IPS-11a (cell line): ENCODE measurements around the gene OR5D16.
"Not testable (repeated sequence)": the region's sequence is repeated elsewhere in the genome, so short reads cannot be mapped to it uniquely, and the experiment has no call there.

ENCODE experiments used
- H3K4me3 ChIP-seq: one replicate; pipeline ENCODE4 v1.5.1; 2013; ENCODE audit warnings: low read depth, low read length, control low read depth

Gene OR5D16

DNA sequence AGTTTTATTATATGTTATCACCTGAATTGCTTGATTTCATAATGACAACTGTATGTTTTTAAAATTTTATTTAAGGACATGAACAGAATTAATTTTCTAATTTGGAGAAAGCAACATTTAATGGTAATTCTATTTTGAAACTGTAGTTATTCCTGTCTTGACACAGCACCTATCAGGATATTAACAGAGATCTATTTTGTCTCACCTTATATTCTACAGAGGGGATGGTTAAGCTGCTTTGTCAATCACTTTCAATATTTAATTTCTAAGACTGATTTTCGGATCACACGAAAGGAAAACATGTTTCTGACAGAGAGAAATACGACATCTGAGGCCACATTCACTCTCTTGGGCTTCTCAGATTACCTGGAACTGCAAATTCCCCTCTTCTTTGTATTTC lies at the start of gene OR5D16:
Gene OR5D16 (plus strand): TSS at position 301 of the 400 bp plus-strand sequence. CDS start 0 bp downstream, at position 301.
- H3K4me3 ChIP-seq: no peak within 1 kb of the TSS

DNA sequence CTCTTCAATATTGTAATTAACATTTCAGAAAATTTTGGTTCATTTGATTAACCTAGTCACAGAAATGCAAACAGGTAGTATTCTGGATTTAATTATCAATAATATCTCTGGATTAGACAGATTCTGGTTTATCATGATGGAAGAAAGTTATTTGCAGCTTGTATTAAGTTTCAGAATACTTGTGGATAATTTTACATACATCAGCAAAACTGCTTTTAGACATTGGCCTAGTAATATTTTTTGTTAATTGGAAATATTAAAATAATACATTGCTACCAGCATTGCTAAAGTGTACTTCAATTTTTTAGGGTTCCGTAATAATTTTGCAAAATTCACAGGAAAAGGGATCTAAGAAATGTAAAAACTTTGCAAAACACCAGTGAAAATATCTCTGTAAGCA lies 46.9 kb upstream of the OR5D16 start:
- H3K4me3 ChIP-seq: no peak overlapping the region

DNA sequence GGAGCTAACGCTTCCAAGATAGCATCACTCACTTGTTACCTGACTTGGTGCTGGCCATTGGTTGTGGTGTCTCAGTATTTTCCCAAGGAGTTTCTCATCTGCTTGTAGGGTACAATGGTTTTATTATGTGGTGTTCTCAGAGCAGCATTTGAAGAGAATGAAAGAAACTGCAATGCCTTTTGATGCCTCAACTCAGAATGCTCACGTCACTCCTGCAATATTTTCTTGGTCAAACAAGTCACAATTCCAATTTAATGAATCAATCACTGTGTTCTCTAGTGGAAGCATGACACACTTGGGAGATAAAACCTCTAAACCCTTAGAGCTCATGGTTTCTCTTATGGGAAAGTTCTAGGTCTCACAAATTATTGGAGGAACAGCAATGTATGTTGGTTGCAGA lies 45.2 kb upstream of the OR5D16 start:
- H3K4me3 ChIP-seq: no peak overlapping the region

DNA sequence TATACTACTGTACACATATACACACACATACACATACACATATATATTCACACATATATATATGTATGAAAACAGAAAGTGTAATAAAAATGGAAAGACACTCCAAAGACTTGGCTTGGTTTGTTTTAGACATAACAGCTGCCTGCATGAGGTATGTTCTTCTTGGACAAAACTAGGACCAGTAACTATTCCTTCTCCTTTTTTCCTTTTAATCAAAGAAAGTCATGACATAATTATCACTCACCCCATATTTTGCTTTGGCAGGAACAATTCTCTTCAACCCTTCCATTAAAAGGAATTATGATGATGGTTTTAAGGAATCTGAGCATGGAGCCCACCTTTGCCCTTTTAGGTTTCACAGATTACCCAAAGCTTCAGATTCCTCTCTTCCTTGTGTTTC lies 43.3 kb upstream of the OR5D16 start, which contains the start of gene OR5D14:
Gene OR5D14 (plus strand): TSS at position 301 of the 400 bp plus-strand sequence. CDS start 0 bp downstream, at position 301.
- H3K4me3 ChIP-seq: no peak within 1 kb of the TSS

DNA sequence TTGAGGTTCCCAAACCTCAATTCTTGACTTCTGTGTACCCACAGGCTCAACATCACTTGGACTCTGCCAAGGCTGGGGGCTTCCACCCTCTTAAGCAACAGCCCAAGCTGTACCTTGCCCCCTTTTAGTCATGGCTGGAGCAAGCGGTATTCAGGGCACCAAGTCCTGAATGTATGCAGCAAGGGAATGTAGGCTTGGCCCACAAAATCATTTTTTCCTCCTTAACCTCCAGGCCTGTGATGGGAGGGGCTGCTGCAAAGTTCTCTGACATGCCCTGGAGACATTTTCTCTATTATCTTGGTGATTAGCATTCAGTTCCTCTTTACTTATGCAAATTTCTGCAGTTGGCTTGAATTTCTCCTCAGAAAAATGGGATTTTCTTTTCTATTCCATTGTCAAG lies 32.3 kb upstream of the OR5D16 start:
- no peak overlapping the region for H3K4me3 ChIP-seq

DNA sequence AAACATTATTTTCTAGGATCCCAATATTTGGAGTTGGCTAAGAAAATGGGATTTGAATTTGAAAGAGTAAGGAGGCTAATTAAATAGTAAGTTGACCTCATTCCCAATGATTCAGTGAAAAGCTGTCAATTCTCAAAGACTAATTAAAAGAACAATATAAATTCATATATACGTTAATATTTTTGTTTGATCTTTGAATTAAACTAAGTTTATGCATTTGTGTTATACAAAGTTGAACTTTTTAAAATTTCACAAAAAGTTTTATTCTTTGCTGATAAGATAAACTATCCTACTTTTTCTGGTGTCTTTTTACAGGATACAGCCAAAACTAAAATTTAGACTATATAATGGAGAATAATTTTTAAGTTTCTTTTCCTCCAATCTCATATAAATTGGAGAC lies 27.5 kb upstream of the OR5D16 start, which contains the start of gene OR5L1:
Gene OR5L1 (plus strand): TSS at position 301 of the 400 bp plus-strand sequence. CDS start 100 bp downstream, outside the sequence.
- H3K4me3 ChIP-seq: no peak within 1 kb of the TSS

DNA sequence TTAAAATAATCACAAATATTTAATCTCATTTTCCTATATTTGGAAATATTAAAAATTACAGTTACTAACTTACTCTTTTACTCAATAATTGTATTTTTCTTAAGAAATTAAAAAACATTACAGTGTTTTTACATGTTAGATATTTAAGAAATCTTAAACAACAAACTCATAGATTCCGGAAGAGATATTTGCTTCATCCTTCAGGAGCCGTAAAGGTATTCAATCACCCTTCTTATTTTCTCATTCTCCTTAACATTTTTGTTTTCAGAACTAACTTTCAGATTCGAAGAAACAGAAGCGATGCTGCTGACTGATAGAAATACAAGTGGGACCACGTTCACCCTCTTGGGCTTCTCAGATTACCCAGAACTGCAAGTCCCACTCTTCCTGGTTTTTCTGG lies 19.2 kb upstream of the OR5D16 start, which contains the start of gene OR5D18:
Gene OR5D18 (plus strand): TSS at position 301 of the 400 bp plus-strand sequence. CDS start 0 bp downstream, at position 301.
- no peak within 1 kb of the TSS for H3K4me3 ChIP-seq

DNA sequence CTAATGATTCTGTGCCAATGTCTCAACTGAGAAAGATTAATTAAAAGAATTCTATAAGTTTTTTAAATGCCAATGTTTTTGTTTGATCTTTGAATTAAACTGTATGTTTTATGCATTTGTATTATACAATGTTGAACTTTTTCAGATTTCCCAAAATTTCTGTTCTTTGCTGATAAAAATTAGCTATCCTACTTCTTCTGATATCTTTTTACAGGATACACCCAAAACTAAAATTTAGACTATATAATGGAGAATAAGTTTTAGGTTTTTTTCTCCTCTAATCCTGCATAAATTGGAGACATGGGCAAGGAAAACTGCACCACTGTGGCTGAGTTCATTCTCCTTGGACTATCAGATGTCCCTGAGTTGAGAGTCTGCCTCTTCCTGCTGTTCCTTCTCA lies 11.6 kb upstream of the OR5D16 start, which contains the start of gene OR5L2:
Gene OR5L2 (plus strand): TSS at position 301 of the 400 bp plus-strand sequence. CDS start 0 bp downstream, at position 301.
- H3K4me3 ChIP-seq: no peak within 1 kb of the TSS

DNA sequence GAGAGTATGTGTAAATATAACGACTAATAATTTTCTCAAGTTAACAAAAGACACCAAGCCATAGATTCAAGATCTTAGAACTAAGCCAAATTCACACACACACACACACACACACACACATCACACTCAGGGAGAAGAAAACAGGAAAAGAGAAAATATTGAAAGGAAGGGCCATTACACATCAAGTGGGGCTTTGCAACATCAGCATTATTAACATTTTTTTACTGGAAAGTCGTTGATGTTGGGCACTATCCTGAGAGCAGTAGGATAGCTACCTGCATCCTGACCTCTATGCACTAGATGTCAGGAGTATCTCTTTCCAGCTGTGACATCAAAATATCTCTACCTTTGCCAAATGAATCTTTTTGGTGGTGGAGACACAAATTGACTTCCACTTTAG lies 8.9 kb downstream of the OR5D16 start:
- no peak overlapping the region for H3K4me3 ChIP-seq

DNA sequence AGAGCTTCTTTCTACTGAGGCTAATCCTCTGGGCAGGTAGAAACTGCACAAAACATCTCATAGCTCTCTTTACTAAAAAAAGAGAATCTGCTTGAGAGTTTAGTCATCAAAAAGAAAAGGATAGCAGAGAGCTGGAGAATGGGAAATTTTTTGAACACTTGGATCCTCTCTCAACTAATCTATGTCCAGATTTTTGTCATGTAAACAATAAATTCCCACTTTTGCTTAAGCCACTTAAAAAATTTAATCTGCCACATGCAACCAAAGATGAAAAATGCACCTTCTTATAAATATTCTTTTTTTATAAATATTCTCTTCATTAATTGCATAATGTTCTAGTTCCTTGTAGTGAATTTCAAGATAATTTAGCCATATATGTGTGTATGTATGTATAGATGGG lies 10.5 kb downstream of the OR5D16 start:
- H3K4me3 ChIP-seq: no peak overlapping the region

DNA sequence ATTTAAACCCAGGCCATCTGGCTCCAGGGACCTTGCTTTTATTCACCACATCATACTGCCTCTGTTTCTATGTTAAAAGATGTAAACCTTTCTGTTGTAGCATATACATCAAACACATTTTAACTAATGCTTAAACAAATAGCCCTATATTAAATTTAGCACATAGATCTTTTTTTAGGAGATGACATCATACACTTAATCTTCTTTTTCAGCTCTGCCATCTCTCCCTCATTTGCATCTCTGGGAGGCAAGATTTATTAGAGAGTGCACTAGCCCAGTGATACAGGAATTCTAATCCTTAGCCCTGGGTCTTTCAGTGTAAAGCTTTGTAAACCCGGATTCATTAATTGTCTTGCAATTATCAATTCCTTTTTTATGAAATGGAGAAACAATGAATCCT lies 13.6 kb downstream of the OR5D16 start:
- H3K4me3 ChIP-seq: no peak overlapping the region

DNA sequence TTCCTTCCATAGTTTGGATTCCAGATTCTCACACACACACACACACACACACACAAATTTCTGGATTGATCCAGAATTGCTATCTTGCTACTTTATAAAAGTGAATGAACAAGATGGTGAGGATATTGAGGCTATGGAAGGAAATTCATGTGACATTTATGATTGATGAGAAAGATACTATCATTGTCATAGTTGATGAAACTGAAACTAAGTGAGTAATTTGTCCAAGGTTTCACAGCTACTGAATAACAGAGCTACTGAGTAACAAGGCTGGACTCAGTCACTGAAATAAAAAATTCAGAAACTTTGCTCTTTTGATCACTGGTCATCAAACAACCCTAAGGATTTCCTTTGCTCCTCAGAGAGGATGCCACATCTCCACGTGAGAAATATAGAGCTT lies 16.2 kb downstream of the OR5D16 start:
- no peak overlapping the region for H3K4me3 ChIP-seq

DNA sequence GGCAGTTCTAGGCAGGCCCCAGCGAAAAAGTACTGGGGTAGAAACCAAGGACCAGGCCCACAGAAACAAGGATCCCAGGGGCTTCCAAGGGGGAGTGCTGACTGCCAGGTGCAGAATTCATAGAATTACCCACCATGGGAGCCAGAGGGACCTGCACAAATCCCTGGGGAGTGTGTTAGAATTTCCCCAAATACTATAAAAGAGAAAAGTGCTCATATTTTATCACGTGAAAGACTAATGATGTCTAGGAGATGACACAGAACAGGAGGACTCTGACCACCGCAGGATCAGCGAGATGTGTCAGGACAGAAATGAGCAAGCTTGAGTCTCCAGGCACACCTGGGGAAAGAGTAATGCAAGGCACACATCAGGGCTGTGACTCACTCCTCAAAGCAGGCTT lies 28.8 kb downstream of the OR5D16 start:
- H3K4me3 ChIP-seq: not testable (repeated sequence)

DNA sequence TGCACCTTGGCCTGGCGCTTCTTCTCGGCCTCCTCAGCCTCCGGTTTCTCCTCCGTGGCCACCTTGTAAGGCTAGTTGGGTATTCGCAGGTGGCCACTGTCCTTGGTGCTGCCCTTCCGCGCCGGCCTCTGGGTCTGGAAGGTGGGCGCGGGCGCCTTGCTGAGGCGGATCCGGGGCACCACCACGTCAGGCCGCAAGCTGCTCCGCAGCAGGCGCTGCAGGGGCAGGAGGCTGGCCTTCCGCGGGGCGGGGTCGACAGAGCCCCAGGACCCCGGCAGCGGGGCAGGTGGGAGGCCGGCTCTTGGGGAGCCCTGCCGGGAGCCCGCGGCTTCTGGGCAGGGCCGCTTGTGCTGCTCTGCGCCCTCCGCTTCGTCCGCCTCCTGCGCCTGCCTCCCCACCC lies 34.2 kb downstream of the OR5D16 start:
- H3K4me3 ChIP-seq: not testable (repeated sequence)

DNA sequence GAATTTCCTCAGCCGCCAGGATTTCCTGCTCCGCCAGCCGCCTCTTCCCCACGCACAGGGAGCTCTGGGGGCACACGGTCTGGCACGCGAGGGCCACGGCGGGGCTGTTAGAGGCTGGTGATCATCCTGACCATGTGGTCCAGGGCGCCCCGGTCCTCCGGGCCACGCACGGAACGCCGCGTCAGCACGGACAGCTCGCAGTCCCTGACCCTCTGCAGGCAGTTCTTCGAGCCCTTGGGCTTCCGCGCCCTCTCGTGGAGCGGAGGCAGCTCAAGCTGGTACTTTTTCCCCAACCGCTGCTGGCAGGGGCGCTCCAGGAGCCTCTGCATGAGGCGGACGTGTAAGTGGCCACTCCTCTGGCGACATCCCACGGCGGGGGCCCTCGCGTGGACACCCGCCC lies 34.6 kb downstream of the OR5D16 start:
- H3K4me3 ChIP-seq: not testable (repeated sequence)

DNA sequence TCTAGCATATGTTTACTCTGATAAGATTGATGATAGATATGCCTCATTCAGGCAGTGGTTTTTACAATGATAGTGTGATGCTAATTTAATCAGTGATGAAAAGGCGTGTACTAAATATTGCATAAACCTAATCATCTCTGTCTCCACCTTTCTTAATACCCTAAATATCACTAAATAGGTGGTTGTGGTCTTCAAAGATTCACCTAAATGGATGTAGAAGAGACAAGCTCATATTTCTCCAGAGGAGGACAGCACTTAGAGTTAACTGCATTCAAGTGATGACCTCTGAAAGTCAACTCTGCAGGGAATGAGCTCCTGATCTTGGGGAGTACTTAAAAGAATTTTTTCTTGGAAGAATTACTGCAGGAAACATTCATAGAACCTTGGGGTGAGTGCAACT lies 44.4 kb downstream of the OR5D16 start, which contains the start of gene TRIM51:
Gene TRIM51 (plus strand): TSS at position 301 of the 400 bp plus-strand sequence. CDS start 2,132 bp downstream, outside the sequence.
- H3K4me3 ChIP-seq: not testable (repeated sequence)

DNA sequence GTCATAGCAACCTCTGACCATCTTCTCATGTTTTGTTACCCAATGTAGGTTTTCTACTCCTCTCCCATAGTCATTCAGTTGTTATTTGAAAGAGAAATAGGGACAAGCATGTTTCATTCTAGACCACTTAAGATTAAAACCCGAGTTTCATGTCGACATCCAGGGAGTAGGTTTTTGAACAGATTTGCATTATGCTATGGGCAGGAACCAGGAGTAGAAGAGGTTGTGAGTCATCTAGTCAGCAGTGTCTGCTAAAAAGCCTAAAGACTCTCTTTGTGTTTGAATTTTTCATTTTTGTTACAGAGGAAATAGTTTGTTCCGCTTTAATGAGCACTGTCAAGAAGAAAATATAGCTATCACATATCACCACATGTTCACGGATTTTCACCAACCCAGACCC lies 46.4 kb downstream of the OR5D16 start:
- H3K4me3 ChIP-seq: not testable (repeated sequence)

DNA sequence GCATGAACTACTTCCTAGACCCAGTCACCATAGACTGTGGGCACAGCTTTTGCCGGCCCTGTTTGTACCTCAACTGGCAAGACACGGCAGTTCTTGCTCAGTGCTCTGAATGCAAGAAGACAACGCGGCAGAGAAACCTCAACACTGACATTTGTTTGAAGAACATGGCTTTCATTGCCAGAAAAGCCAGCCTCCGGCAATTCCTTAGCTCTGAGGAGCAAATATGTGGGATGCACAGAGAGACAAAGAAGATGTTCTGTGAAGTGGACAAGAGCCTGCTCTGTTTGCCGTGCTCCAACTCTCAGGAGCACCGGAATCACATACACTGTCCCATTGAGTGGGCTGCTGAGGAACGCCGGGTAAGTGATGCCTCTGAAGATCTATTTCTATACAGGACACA lies 46.9 kb downstream of the OR5D16 start:
- H3K4me3 ChIP-seq: not testable (repeated sequence)
